ENCODE measurements around the gene RNU5B-1.

Gene RNU5B-1

GRCh38 chr15:65329288-65329983 is 25.0 kb downstream of the RNU5B-1 start:
- DNase-seq, result no peak

- DNase-seq, result no peak
Observed at GRCh38 chr15:65329984-65330735, 25.7 kb downstream of the RNU5B-1 start.

- DNase-seq, result no peak
Observed at GRCh38 chr15:65330934-65331645, 26.6 kb downstream of the RNU5B-1 start.

GRCh38 chr15:65331811-65332210 is 27.3 kb downstream of the RNU5B-1 start:
- no peak for DNase-seq

- no peak for DNase-seq
Observed at GRCh38 chr15:65332391-65333147, 28.1 kb downstream of the RNU5B-1 start.

GRCh38 chr15:65333148-65333820 is 28.8 kb downstream of the RNU5B-1 start:
- DNase-seq, result no peak

- DNase-seq, result no peak
Observed at GRCh38 chr15:65333856-65334255, 29.4 kb downstream of the RNU5B-1 start.

DNA sequence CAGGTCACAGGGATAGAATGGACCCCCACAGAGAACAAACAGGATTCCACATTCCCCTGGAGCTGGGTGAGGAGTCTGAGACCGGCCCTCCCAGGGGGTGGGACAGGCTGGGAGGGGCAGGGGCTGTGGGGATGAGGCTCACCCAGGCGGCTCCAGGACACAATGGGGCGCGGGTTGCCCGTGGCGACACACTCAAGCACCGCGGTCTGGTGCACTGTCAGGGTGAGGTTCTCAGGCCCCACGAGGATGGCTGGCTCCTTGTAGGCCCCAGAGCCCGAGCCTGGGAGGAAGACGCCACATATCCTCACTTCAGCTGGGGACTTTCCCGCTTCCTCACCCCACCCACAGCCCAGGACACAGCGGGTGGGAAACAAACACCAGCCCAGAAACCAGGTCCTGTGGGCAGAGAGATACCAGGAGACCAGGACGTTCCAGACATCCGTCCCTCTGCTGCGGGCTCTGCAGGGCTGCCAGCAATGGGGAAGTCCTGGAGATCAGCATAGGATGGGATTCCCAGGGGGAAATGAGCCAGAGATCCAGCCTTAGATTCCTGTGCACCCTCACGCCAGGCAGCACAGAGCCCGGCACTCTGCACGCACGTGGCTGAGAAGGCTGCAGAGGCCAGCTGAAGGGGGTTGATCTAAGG is 30.2 kb downstream of the RNU5B-1 start:
- DNase-seq, result no peak

GRCh38 chr15:65335278-65336055 is 31.0 kb downstream of the RNU5B-1 start:
- DNase-seq, result no peak

- no peak for DNase-seq
Observed at GRCh38 chr15:65336493-65337435, 32.3 kb downstream of the RNU5B-1 start.

DNA sequence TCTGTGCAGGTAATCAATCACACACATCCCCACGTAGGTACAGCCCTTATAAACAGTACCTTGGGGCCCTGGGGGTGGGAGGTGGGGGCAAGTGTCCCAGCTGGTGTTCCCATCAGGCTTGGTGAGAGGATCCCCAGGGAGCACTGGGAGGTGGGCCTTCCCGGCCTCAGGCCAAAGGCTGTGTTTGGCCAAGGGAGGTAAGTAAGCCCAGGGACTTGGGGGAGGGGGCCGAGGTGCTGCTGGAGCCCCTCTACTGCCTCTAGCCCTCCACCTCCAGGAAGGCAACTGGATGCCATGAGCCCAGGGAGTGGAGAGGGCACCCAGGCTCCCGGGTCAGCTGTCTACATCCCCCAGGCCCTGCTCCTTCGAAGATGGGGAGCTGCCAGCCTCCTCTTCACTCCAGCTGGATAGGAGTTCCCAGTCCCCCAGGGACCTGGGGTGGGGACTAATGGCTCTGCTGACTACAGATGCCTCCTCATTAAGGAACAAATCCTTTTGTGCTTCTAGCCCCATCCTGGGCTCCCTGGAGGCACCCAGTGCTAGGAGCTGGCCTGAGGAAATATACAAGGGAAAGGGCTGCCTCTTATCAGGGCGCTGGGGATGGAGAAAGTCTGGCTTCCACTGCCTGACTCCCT is 33.1 kb downstream of the RNU5B-1 start:
- DNase-seq, result no peak

DNA sequence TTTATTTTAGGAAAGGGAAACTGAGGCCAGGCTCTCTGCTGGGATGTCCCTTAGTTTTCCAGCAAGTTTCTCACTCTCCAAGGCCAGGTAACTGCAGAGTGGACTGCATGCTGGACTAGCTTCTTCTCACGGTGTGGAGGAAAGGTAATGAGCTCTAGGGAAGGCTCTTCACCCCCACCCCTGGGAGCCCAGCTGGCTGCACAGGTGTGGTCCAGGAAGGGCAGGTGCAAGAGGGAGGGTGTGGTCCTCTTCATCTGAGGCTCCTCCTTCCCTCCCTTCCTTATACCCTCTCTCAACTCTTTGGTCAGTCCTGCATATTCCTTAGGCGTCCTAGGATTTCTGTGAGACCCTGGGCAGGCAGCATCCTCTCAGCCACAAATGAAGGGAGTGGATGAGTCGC is 33.9 kb downstream of the RNU5B-1 start:
- no peak for DNase-seq

DNA sequence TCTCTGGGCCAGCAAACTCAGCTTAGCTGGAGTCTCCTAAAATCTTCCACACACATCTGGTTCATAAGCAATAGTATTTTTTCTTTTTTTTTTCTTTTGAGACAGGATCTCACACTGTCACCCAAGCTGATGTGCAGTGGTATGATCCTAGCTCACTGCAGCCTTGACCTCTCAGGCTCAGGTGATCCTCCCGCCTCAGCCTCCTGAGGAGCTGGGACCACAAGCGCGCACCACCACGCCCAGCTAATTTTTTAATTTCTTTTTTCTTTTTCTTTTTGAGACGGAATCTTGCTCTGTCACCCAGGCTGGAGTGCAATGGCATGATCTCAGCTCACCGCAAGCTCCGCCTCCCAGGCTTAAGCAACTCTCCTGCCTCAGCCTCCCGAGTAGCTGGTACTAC is 34.3 kb downstream of the RNU5B-1 start:
- no peak for DNase-seq

DNA sequence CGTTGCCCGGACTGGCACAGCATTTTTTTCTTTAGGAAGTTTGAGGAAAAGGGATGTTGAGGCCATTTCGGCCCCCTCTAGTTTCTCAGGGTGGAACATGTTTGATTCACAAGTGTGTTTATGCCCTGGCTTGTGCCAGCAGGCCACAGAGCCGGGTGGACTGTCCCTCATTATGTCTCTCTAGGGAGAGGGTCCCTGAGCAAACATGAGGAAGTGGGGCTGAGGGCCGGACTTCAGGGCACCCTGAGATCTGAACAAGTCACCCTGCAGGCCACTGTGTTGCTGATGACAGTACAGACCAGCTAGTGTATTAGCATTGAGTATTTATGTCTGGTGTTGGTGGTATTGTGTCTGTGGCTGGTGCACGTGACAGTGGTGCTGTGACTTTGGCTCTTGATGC is 34.9 kb downstream of the RNU5B-1 start:
- DNase-seq, result no peak

DNA sequence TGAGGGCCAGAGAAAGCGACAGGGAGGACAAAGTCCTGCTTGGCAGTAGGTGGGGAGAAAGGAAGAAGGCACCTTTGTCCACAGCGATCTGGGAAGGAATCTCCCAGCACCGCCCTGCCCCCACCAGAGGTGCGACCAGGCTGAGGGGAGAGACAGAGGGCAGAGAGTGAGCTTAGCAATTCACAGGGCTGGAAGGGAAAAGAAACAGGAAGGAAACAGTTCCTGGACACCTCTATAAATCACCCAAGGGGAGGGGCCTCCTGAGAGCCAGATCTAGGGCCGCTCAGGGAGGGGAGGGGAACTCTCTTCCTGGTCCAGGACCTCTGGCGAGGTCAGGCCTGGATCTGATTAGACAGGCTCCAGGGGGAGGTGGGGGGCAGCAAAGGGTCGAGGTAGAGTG is 35.4 kb downstream of the RNU5B-1 start:
- no peak for DNase-seq

DNA sequence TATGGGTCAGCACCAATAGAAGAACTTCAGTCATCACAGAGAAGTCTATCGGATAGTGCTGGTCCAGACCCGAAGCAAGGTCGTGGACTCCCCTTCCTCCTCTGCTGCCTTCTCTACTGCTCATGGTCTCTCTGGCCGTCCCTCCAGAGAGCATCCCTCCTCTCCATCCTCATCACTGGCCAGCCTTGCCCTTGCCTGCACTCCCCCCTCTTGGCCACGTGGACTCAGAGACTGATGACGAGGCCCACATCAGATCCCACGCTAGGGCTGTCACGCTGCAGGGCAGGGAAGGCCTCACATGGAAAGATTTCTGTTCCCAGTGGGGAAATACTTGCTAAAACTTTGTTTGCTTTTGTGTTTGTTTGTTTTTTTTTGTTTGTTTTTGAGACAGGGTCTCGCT is 38.0 kb downstream of the RNU5B-1 start:
- DNase-seq, result no peak

GRCh38 chr15:65343374-65343981 is 39.0 kb downstream of the RNU5B-1 start:
- DNase-seq, result no peak

DNA sequence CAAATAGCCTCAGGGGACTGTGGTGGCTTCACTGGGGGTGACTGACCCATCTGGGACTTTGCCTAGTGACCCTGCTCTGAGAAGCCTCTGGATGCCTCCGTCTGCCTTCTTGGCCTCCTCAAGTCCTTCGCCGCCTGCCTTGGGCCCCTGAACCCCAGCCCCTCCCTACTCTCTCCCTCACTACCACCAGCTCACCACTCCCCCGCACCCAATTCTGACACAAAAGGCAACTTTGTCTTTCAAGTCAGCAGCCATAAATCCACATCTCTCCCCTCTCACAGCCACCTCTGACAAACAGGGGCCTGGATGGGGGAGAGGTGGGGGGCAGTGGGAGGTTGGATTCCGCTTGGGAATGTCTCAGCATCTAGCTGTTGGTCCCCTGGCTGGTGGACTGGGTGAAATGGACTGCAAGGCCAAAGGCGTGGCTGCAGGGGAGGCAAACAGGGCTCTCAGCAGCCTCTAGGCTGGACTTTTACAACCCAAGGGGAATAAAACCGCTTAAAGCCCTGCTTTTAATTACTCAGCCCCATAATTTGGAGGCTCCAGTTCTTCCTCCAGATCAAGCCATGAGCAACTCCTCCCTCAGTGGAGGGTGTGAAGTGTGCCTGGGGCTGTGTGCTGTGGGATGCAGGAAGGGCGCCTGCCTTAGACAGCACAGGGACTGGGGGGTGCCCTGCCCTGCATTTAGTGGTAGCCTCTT is 39.9 kb downstream of the RNU5B-1 start:
- DNase-seq, result no peak

- DNase-seq, result no peak
Observed at GRCh38 chr15:65344914-65345275, 40.4 kb downstream of the RNU5B-1 start.
